Keratinocyte (primary cell): ENCODE measurements around the gene SH3PXD2A. TPM values are rescaled to one million over a fixed set of nuclear protein-coding genes. Genes with fewer than 3 reads are reported as not detected.

Source experiments
- DNase-seq: peaks from one replicate; pipeline ENCODE4 v3.0.0-alpha.2; 2011; ENCODE audit warnings: low read depth, missing footprints, low spot score
- FAIRE-seq: peaks from 2 replicates; lab custom pipeline; 2011; peaks lifted over from hg19 to GRCh38; lab: Jason Lieb, UNC
- H2AFZ ChIP-seq: 2 replicates; pipeline ENCODE4 v1.6.0; 2012; ENCODE audit warnings: low read length, control low read depth, inconsistent platforms; ENCODE audit not compliant: control insufficient read depth
- H3K27ac ChIP-seq: 2 replicates; pipeline ENCODE4 v1.5.1; 2011; ENCODE audit warnings: low read length; ENCODE audit not compliant: control insufficient read depth, insufficient read depth
- H3K27me3 ChIP-seq: 3 replicates; pipeline ENCODE4 v1.6.0; 2011; ENCODE audit warnings: low read length; ENCODE audit not compliant: control insufficient read depth, insufficient read depth; ENCODE audit errors: extremely low read depth
- H3K36me3 ChIP-seq, 2 experiments: 2 replicates in 1 of 2; 3 replicates in 1 of 2; pipeline ENCODE4 v1.5.1; 2011; ENCODE audit warnings: low read length in 2 of 2, mild to moderate bottlenecking in 1 of 2; ENCODE audit not compliant: control insufficient read depth in 2 of 2, insufficient read depth in 2 of 2; ENCODE audit errors: extremely low read depth in 1 of 2
- H3K4me1 ChIP-seq: 3 replicates; pipeline ENCODE4 v1.5.1; 2011; ENCODE audit warnings: low read length; ENCODE audit not compliant: control insufficient read depth, insufficient read depth; ENCODE audit errors: extremely low read depth
- H3K4me2 ChIP-seq: 3 replicates; pipeline ENCODE4 v1.6.0; 2011; ENCODE audit warnings: low read depth, low read length; ENCODE audit not compliant: control insufficient read depth, insufficient read depth; ENCODE audit errors: extremely low read depth
- H3K4me3 ChIP-seq, 3 experiments: fragments of 200-600 bp in 1 of 3; sonication (generic) in 1 of 3; 2 replicates in 2 of 3; 3 replicates in 1 of 3; pipeline ENCODE4 v1.5.1; 2011 to 2016; ENCODE audit warnings: low read length in 3 of 3, mild to moderate bottlenecking in 3 of 3, control low read depth in 2 of 3, inconsistent platforms in 1 of 3, low read depth in 1 of 3, mixed read lengths in 1 of 3, mixed run types in 1 of 3, moderate library complexity in 1 of 3; ENCODE audit not compliant: control insufficient read depth in 2 of 3, insufficient read depth in 2 of 3; ENCODE audit errors: extremely low read depth in 1 of 3
- H3K79me2 ChIP-seq: 2 replicates; pipeline ENCODE4 v1.6.0; 2012; ENCODE audit warnings: low read length; ENCODE audit not compliant: control insufficient read depth, insufficient read depth
- H3K9ac ChIP-seq: 3 replicates; pipeline ENCODE4 v1.6.0; 2011; ENCODE audit warnings: low read length; ENCODE audit not compliant: control insufficient read depth, insufficient read depth; ENCODE audit errors: extremely low read depth
- H3K9me1 ChIP-seq: 3 replicates; pipeline ENCODE4 v1.6.0; 2011; ENCODE audit warnings: low read length; ENCODE audit not compliant: control insufficient read depth, insufficient read depth; ENCODE audit errors: extremely low read depth
- H3K9me3 ChIP-seq: 2 replicates; pipeline ENCODE4 v1.5.1; 2012; ENCODE audit warnings: low read depth, low read length; ENCODE audit not compliant: control insufficient read depth
- H4K20me1 ChIP-seq: 3 replicates; pipeline ENCODE4 v1.6.0; 2011; ENCODE audit warnings: low read length; ENCODE audit not compliant: control insufficient read depth, insufficient read depth; ENCODE audit errors: extremely low read depth
- CTCF ChIP-seq, 3 experiments: IDR thresholded peaks in 1 of 3; conservative IDR thresholded peaks in 1 of 3; optimal IDR thresholded peaks in 1 of 3; 2 replicates in 2 of 3; 3 replicates in 1 of 3; pipeline versions ENCODE3 to v1.5.1; 2011; ENCODE audit warnings: low read length in 3 of 3, mild to moderate bottlenecking in 3 of 3, moderate library complexity in 2 of 3, control low read depth in 1 of 3, inconsistent platforms in 1 of 3; ENCODE audit not compliant: insufficient read depth in 2 of 3; ENCODE audit errors: extremely low read depth in 1 of 3
- EZH2 ChIP-seq: IDR thresholded peaks from one replicate; pipeline ENCODE4 v1.6.1; 2012; ENCODE audit warnings: inconsistent platforms, mild to moderate bottlenecking, low read length, moderate library complexity
- dilution Hi-C: fragments of 300-500 bp; cut with MboI; formaldehyde crosslinking; loops from one replicate; pipeline ENCODE4 v1.7.0; 2020; ENCODE audit warnings: low sequenced_read_pairs; ENCODE audit not compliant: extremely low pct_ligation_motif_present
- polyA plus RNA-seq, 5 experiments: library from polyadenylated mRNA; depleted of rRNA in 3 of 5; stranded (reverse) in 3 of 5; stranded (forward) in 1 of 5; unstranded in 1 of 5; fragments of >200 nt; gene quantifications; 1 replicate in 1 of 5; 2 replicates in 3 of 5; 3 replicates in 1 of 5; pipeline versions ENCODE4 v1.2.1 to v1.2.3, GENCODE V29; 2011 to 2012; ENCODE audit warnings: missing spikeins in 2 of 5, low read depth in 1 of 5, low replicate concordance in 1 of 5

The SH3PXD2A gene
- polyA plus RNA-seq, 1 donor (not counting 4 experiments of a cell fraction or from before 2014, with no cell fraction given), result 33.9 TPM

- Histone ChIP-seq H3K27me3 (no peaks in the 10 kb centered on the region), H3K27ac (no peak overlapping the region), H3K9ac (no peak overlapping the region), H3K4me1 (no peaks in the 10 kb centered on the region), H3K9me3 (no peaks in the 10 kb centered on the region), H4K20me1 (peaks cover 17% of the 10 kb centered on the region), H3K4me2 (no peak overlapping the region), H3K79me2 (peaks cover 76% of the 10 kb centered on the region), H3K4me3 (no peak overlapping the region), H2AFZ (no peak overlapping the region), H3K36me3 (peaks cover 9 to 30% of the 10 kb centered on the region in 2 experiments), H3K9me1 (peaks cover 2% of the 10 kb centered on the region)
- DNase-seq, result no peak
- dilution Hi-C loops, result no loop called here
- no peak for FAIRE-seq
- TF ChIP-seq EZH2, result no peak
- no peak for TF ChIP-seq CTCF (optimal IDR thresholded peaks at IDR 0.05 in 1 of 3, IDR thresholded peaks at IDR 0.05 in 1 of 3, conservative IDR thresholded peaks at IDR 0.05 in 1 of 3; ENCODE audit: extremely low read depth in 1 of 3, insufficient read depth in 2 of 3, low read length in 3 of 3)
Observed at GRCh38 chr10:103687172-103687571, 168.2 kb downstream of the SH3PXD2A start.

GRCh38 chr10:103685880-103686669 lies 169.3 kb downstream of the SH3PXD2A start:
- peaks cover 17% of the 10 kb centered on the region for H4K20me1 ChIP-seq
- DNase-seq (no peak), FAIRE-seq (peak; percentile 9)
- no peaks in the 10 kb centered on the region for H3K27me3 ChIP-seq
- no peak overlapping the region for H3K4me3 ChIP-seq
- dilution Hi-C loops, result no loop called here
- H2AFZ ChIP-seq, result no peak overlapping the region
- TF ChIP-seq EZH2 (no peak), CTCF (optimal IDR thresholded peaks at IDR 0.05 in 1 of 3, IDR thresholded peaks at IDR 0.05 in 1 of 3, conservative IDR thresholded peaks at IDR 0.05 in 1 of 3; ENCODE audit: extremely low read depth in 1 of 3, insufficient read depth in 2 of 3, low read length in 3 of 3) (peak; percentile 83 to 96 (median 91))
- no peak overlapping the region for H3K9ac ChIP-seq
- peaks cover 70% of the 10 kb centered on the region for H3K79me2 ChIP-seq
- H3K4me1 ChIP-seq, result no peaks in the 10 kb centered on the region
- H3K9me1 ChIP-seq, result peaks cover 2% of the 10 kb centered on the region
- H3K9me3 ChIP-seq, result no peaks in the 10 kb centered on the region
- H3K27ac ChIP-seq, result peak overlapping the region; percentile 30
- H3K36me3 ChIP-seq, result peaks cover 14 to 32% of the 10 kb centered on the region in 2 experiments
- no peak overlapping the region for H3K4me2 ChIP-seq
